OCI-LY1 (cell line): Measurements from ENCODE around the gene TRMT6.

Source experiments
- H2AFZ ChIP-seq: fragments of 200-600 bp; sonication (generic), shearing (Covaris generic); 2 replicates; pipeline ENCODE4 v1.6.0; 2014; ENCODE audit warnings: antibody characterized with exemption, mild to moderate bottlenecking, low read length
- H3F3A ChIP-seq: fragments of 200-600 bp; sonication (generic), shearing (Covaris generic); 2 replicates; pipeline ENCODE4 v1.6.0; 2014; ENCODE audit warnings: mild to moderate bottlenecking, antibody characterized with exemption, low read length, moderate library complexity; ENCODE audit not compliant: insufficient read depth
- H3K27ac ChIP-seq: fragments of 200-600 bp; sonication (generic); 2 replicates; pipeline ENCODE4 v1.5.1; 2014; ENCODE audit warnings: low read length, mixed run types, mild to moderate bottlenecking, low read depth; ENCODE audit not compliant: poor library complexity, severe bottlenecking
- H3K27me3 ChIP-seq: fragments of 200-600 bp; sonication (generic); 2 replicates; pipeline ENCODE4 v1.6.0; 2014; ENCODE audit warnings: antibody characterized with exemption, mild to moderate bottlenecking, low read length, moderate library complexity; ENCODE audit not compliant: insufficient read depth
- H3K36me3 ChIP-seq: fragments of 200-600 bp; sonication (generic); 2 replicates; pipeline ENCODE4 v1.6.1; 2014; ENCODE audit warnings: mild to moderate bottlenecking, antibody characterized with exemption, low read length, moderate library complexity, mixed read lengths; ENCODE audit not compliant: insufficient read depth
- H3K4me1 ChIP-seq: fragments of 200-600 bp; sonication (generic); 2 replicates; pipeline ENCODE4 v1.5.1; 2014; ENCODE audit warnings: mild to moderate bottlenecking, low read length, moderate library complexity; ENCODE audit not compliant: insufficient read depth, severe bottlenecking
- H3K4me2 ChIP-seq: fragments of 200-600 bp; sonication (generic), shearing (Covaris generic); 2 replicates; pipeline ENCODE4 v1.6.1; 2014; ENCODE audit warnings: low read length
- H3K4me3 ChIP-seq: fragments of 200-600 bp; sonication (generic); 2 replicates; pipeline ENCODE4 v1.5.1; 2014; ENCODE audit warnings: low read length, low read depth, mild to moderate bottlenecking, mixed read lengths; ENCODE audit not compliant: poor library complexity, severe bottlenecking
- H3K79me2 ChIP-seq: fragments of 200-600 bp; shearing (Covaris generic); 2 replicates; pipeline ENCODE4 v1.6.1; 2016; ENCODE audit warnings: mixed run types, low read length, mixed read lengths; ENCODE audit not compliant: insufficient read depth
- H3K9ac ChIP-seq: fragments of 200-600 bp; sonication (generic), shearing (Covaris generic); 2 replicates; pipeline ENCODE4 v1.6.1; 2014; ENCODE audit warnings: mild to moderate bottlenecking, low read length, mixed read lengths
- H3K9me2 ChIP-seq: fragments of 200-600 bp; sonication (generic), shearing (Covaris generic); 2 replicates; pipeline ENCODE4 v1.6.1; 2014; ENCODE audit warnings: low read depth, mild to moderate bottlenecking, low read length, mixed read lengths
- H3K9me3 ChIP-seq: fragments of 200-600 bp; shearing (Covaris generic); 2 replicates; pipeline ENCODE4 v1.6.1; 2014; ENCODE audit warnings: low read length, mixed read lengths
- H4K20me1 ChIP-seq: fragments of 200-600 bp; sonication (generic), shearing (Covaris generic); 2 replicates; pipeline ENCODE4 v1.6.0; 2016; ENCODE audit warnings: mild to moderate bottlenecking, low read length; ENCODE audit not compliant: insufficient read depth
- CTCF ChIP-seq: fragments of 200-600 bp; sonication (generic), shearing (Covaris generic); IDR thresholded peaks from 2 replicates; pipeline ENCODE4 v1.5.1; 2017; ENCODE audit warnings: mild to moderate bottlenecking, antibody characterized with exemption, low read length, moderate library complexity, mixed read lengths
- EZH2 ChIP-seq: fragments of 200-600 bp; sonication (generic), shearing (Covaris generic); IDR thresholded peaks from 2 replicates; pipeline ENCODE4 v1.8.0; 2017; ENCODE audit warnings: borderline replicate concordance, mixed run types, mild to moderate bottlenecking, antibody characterized with exemption, low read length, moderate library complexity, mixed read lengths

Gene TRMT6

GRCh38 chr20:5991623-5992441 lies 41.5 kb upstream of the TRMT6 start:
- H3K9ac ChIP-seq, result no peak overlapping the region
- no peak overlapping the region for H2AFZ ChIP-seq
- no peaks in the 10 kb centered on the region for H3K4me1 ChIP-seq
- peaks cover 92% of the 10 kb centered on the region for H3K36me3 ChIP-seq
- no peak overlapping the region for H3K4me2 ChIP-seq
- H3K9me3 ChIP-seq, result no peaks in the 10 kb centered on the region
- no peaks in the 10 kb centered on the region for H3K79me2 ChIP-seq
- no peaks in the 10 kb centered on the region for H4K20me1 ChIP-seq
- H3K4me3 ChIP-seq, result no peak overlapping the region
- peaks cover 6% of the 10 kb centered on the region; the same call in 1 of the 2 replicates for H3F3A ChIP-seq
- H3K27me3 ChIP-seq, result no peaks in the 10 kb centered on the region
- TF ChIP-seq CTCF (no peak), EZH2 (no peak)
- H3K9me2 ChIP-seq, result no peaks in the 10 kb centered on the region
- H3K27ac ChIP-seq, result no peak overlapping the region

GRCh38 chr20:5990946-5991345 lies 40.6 kb upstream of the TRMT6 start:
- H3K4me2 ChIP-seq, result no peak overlapping the region
- no peaks in the 10 kb centered on the region for H3K9me2 ChIP-seq
- peaks cover 97% of the 10 kb centered on the region for H3K36me3 ChIP-seq
- H2AFZ ChIP-seq, result no peak overlapping the region
- H3K27ac ChIP-seq, result no peak overlapping the region
- H3K27me3 ChIP-seq, result no peaks in the 10 kb centered on the region
- H3K4me3 ChIP-seq, result no peak overlapping the region
- H3F3A ChIP-seq, result peaks cover 6% of the 10 kb centered on the region; the same call in 1 of the 2 replicates
- H4K20me1 ChIP-seq, result no peaks in the 10 kb centered on the region
- H3K9me3 ChIP-seq, result no peaks in the 10 kb centered on the region
- no peaks in the 10 kb centered on the region for H3K79me2 ChIP-seq
- no peak overlapping the region for H3K9ac ChIP-seq
- no peak for TF ChIP-seq CTCF
- TF ChIP-seq EZH2, result no peak
- no peaks in the 10 kb centered on the region for H3K4me1 ChIP-seq

GRCh38 chr20:5989539-5989938 lies 39.2 kb upstream of the TRMT6 start:
- no peak overlapping the region for H3K27ac ChIP-seq

More at GRCh38 chr20:5989539-5989938, 39.2 kb upstream of the TRMT6 start:
- Histone ChIP-seq H3F3A (peaks cover 6% of the 10 kb centered on the region; the same call in 1 of the 2 replicates), H3K79me2 (no peaks in the 10 kb centered on the region), H2AFZ (no peak overlapping the region), H3K9ac (no peak overlapping the region), H4K20me1 (no peaks in the 10 kb centered on the region), H3K9me2 (no peaks in the 10 kb centered on the region), H3K4me2 (no peak overlapping the region), H3K27me3 (no peaks in the 10 kb centered on the region), H3K36me3 (peaks cover 92% of the 10 kb centered on the region), H3K4me3 (no peak overlapping the region), H3K4me1 (no peaks in the 10 kb centered on the region), H3K9me3 (no peaks in the 10 kb centered on the region)
- TF ChIP-seq EZH2 (no peak), CTCF (no peak)
